ENCODE data around the gene UGGT2. TPM values are rescaled to one million over a fixed set of nuclear protein-coding genes. Genes with fewer than 3 reads are reported as not detected.

UGGT2 gene
- polyA plus RNA-seq, 1 donor = 23.1 TPM

Other genes starting within 250 kb of the UGGT2 start
- 1.4 TPM for gene HS6ST3, start 36.7 kb upstream of the UGGT2 start, polyA plus RNA-seq